Body of pancreas (tissue), 4 donors: ENCODE data around the gene B3GNT9.

Experiments
- POLR2A ChIP-seq, 3 donors: fragments of 450-650 bp; IDR thresholded peaks; one replicate each; pipeline ENCODE4 v1.6.1; 2016; ENCODE audit warnings: antibody characterized with exemption in 3 of 3, mild to moderate bottlenecking in 2 of 3
- TF ChIP-seq, protein P1 (sequence below), 7 experiments: fragments of 450-650 bp in 4 of 7; fragments of 200-600 bp in 3 of 7; sonication (generic) in 3 of 7; IDR thresholded peaks; one replicate each; pipeline ENCODE4 v1.5.1; 2016 to 2019; ENCODE audit warnings: antibody characterized with exemption in 7 of 7

DNA sequence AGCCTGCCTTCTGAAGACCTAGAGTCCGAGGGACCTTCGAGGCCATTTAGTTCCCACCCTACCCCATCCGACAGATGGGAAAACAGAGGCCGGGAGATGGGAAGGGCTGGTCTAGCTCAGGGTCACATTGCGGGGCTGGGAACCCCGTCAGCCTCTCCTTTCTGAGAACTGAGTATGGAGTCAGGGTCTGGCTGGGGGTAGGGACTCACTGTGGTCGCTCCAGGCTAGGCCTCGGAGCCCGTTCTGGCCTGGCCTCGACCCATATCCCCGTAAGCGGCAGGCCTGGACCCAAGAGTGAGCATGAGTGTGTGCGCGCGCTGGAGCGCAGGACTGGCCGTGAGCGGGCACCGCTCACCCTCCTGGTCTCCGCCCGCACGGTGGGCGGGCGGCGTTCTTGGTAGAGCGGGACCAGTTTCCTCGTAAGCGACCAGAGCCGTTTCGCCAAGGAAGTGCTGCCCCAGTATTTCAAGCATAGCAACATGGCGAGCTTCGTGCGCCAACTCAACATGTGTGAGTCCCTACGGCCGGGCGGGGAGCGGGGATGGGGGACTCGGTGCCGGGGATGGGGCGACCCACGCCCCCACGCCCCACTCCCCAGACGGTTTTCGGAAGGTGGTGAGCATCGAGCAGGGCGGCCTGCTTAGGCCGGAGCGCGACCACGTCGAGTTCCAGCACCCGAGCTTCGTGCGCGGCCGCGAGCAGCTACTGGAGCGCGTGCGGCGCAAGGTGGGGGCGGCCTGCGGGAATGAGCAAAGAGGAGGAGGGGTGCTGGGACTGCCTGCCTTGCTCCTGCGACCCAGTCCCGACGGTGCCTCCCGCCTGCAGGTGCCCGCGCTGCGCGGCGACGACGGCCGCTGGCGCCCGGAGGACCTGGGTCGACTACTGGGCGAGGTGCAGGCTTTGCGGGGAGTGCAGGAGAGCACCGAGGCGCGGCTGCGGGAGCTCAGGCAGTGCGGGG, 14.6 kb upstream of the B3GNT9 start:
- TF ChIP-seq, protein P1, sequence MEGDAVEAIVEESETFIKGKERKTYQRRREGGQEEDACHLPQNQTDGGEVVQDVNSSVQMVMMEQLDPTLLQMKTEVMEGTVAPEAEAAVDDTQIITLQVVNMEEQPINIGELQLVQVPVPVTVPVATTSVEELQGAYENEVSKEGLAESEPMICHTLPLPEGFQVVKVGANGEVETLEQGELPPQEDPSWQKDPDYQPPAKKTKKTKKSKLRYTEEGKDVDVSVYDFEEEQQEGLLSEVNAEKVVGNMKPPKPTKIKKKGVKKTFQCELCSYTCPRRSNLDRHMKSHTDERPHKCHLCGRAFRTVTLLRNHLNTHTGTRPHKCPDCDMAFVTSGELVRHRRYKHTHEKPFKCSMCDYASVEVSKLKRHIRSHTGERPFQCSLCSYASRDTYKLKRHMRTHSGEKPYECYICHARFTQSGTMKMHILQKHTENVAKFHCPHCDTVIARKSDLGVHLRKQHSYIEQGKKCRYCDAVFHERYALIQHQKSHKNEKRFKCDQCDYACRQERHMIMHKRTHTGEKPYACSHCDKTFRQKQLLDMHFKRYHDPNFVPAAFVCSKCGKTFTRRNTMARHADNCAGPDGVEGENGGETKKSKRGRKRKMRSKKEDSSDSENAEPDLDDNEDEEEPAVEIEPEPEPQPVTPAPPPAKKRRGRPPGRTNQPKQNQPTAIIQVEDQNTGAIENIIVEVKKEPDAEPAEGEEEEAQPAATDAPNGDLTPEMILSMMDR (IDR thresholded peaks at IDR 0.05), result no peak
- no peak for TF ChIP-seq POLR2A (IDR thresholded peaks at IDR 0.05)
